GM21825 (cell line): Measurements from ENCODE around the gene OR52D1.

ENCODE experiments used
- ATAC-seq: cut with Tn5 transposase; IDR thresholded peaks from one replicate; pipeline ENCODE4 v1.9.1; 2021; ENCODE audit warnings: mild to moderate bottlenecking, moderate library complexity; ENCODE audit not compliant: unreplicated experiment

Gene OR52D1

GRCh38 chr11:5488385-5488784 lies at the start of gene OR52D1:
Gene OR52D1, plus strand, starts transcription at chr11:5488685. Its CDS starts 22 bp downstream, at chr11:5488707.
- ATAC-seq: no peak

DNA sequence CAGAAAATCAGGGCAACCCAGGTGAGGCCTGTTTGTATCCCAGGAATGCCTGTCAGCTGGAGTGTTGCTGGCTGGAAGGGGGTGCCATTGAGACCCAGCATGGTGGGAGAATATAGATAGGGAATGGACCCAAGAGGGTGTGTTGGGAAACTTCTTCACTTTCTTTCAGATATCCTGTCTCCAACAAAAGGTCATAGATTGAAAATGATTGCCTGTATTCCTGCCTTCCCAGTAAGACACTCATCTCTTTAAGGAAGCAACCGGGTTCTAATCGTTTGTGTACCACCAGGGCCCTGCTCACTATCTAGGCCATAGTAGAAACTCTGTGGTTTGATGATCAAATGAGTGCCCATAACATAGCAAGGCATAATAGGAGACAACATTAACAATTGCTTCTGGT lies 47.1 kb upstream of the OR52D1 start, which contains the start of gene OR51I1:
Gene OR51I1 (minus strand): TSS at position 101 of the 400 bp plus-strand sequence. CDS start 0 bp downstream, at position 101.
- no peak for ATAC-seq

DNA sequence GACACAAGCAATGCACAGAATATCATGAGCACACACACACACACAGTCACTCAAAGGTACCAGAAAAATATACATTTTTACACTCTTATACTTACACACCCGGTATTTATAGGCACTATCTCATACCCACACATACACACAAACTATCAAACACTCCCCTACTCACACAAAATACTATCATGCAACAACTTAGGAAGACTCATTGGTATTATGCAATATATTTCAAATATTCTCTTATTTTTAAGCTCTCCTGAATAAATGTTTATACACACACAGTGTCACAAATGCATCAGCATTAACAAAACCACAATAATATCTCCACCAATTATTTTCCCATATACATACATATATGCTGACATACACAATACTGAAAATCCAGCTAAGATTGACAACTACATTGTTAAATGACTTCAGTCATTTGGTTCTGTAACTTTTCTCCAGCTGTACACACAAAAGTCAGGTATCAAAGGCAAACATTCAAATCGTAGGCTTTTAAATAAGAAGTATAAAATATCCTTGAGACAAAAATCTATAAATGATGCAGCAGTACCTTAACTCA lies 44.6 kb upstream of the OR52D1 start:
- no peak for ATAC-seq

DNA sequence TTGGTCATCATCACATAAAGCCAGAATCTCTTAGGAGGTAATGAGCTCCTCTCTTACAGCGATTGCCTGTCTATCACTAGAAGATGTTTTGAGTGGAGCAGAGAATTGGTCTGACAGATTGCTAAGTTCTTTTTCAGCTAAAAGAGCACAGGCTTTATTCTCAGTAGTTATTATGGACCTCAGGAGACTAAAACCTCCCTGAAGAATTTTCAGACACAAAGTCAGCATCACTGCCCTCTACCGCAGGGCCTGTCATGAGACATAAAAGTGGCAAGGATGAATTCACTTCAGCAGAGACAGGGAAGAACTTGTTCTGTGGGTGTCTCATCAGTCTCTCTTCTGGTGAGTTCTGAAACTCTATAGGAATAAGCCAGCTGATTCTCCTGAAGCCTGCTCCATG lies 39.5 kb upstream of the OR52D1 start, which contains the start of gene OR51I2:
Gene OR51I2 (plus strand): TSS at position 301 of the 400 bp plus-strand sequence. CDS start 4,166 bp downstream, outside the sequence.
- ATAC-seq: no peak

GRCh38 chr11:5449432-5449831 lies 39.1 kb upstream of the OR52D1 start:
- ATAC-seq: no peak

DNA sequence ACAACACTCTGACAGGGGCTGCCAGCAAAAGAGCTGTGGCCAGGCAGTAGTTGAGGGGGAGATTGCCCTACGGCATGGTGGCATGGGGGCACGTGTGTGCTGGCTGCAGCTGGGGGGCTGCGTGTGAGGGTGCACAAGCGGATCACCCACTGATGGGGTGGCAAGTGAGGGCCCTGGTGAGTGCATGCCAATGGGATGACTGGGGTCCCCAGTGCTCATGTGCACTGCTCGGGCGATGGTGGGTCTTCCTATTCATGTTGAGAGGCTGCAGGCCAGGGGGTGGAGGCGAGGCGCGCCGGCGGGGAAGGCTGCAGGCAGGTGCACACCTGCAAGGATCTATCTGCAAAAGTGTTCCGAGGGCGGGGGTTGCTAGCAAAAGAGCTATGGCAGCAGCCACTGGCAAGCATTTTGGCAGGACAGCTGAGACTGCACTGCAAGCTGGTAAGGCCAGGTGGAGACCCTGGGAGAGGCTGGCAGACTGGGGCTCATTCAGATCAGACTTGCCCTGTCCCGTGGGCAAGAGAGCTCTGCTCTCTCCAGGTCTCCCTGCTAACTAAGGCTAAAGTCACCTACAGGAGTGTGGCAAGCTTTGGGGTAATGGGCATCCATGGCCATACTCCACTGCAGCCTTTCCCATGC lies 27.4 kb upstream of the OR52D1 start:
- no peak for ATAC-seq

GRCh38 chr11:5467527-5467926 lies 21.0 kb upstream of the OR52D1 start:
- ATAC-seq: no peak

DNA sequence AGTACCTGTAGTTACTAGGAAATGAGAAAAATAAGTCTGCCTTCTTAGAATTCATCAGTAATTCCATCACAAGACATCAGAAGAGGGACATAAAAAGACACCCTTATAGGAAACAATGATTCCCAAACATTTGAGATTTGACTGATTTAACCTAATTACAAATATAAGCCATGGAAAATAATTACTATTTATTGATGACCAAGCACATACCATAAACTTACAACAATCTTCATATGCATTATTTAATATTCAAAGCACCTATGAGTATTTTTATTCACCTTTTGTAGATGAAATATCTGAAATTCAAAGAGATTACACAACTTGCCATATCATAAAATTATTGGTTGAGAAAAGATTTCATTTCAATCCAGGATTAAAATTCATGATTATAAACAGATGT lies 14.6 kb upstream of the OR52D1 start:
- ATAC-seq: no peak

DNA sequence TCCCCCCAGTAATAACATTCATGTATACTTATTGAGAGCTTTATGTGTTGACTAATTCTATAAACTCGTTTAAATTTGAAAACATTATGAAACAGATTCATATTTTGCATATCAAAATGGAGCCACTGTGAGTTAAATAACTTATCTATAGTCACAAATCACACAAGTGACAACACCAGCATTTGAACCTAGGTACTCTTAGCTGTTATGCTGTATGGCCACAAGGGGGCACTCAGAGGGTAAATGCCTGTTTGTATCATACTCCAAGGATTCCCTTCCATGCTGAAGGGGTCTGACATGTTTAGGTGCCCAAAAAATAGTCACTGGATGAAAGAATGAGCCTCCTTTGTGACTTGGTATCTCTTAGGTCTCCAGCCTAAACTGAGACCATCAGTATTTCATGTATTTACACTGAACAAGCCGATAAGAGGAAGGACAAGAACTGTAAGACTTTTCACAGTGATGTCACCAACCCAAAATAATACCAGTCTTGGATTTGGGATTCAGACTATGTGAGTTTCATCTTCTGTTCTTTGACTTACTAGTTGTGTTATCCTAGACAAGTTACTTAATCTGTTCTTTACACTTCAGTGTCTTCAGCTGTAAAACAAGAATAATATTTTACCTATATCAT lies 12.2 kb upstream of the OR52D1 start:
- peak; percentile 70 for ATAC-seq

DNA sequence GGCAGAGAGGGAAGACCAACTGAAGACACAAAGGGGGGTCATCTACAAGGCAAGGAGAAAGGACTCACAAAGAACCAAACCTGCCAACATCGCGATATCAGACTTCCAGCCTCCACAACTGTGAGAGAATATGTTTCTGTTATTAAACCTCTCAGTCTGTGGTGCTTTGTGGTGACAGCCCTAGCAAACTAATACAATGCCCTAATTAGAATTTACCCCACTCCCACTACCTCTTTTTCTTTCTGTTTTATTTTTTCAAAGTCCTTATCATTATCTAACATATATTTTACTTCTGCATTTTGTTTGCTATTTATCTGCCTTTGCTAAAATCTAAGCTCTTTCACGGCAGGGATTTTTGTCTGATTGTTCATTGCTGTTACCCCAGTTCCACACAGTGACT lies 2.5 kb upstream of the OR52D1 start:
- no peak for ATAC-seq

DNA sequence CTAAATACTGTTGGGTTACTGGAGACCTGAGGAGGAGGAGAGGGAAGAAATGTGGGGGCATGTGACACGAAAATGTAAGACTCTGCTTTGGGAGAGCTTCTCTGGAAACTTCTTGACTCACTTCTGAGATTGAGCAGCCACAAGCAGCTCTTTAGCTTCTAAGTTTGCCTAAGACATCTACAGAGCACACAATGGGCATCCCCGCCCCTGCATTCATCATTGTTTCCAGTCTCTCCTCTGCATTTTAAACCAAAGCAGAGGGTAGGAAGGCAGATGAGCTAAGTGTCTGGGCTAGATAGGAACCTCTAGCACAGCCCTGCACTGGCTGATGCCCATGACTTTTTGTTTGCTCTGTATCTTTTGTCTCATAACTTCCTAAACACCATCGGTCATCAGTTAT lies 2.1 kb upstream of the OR52D1 start:
- ATAC-seq: no peak

GRCh38 chr11:5488798-5489399 lies 414 bp downstream of the OR52D1 start:
- ATAC-seq: no peak

- ATAC-seq: no peak
Measured at GRCh38 chr11:5489576-5490357, 1.3 kb downstream of the OR52D1 start.

- no peak for ATAC-seq
Measured at GRCh38 chr11:5499671-5500070, 11.2 kb downstream of the OR52D1 start.

DNA sequence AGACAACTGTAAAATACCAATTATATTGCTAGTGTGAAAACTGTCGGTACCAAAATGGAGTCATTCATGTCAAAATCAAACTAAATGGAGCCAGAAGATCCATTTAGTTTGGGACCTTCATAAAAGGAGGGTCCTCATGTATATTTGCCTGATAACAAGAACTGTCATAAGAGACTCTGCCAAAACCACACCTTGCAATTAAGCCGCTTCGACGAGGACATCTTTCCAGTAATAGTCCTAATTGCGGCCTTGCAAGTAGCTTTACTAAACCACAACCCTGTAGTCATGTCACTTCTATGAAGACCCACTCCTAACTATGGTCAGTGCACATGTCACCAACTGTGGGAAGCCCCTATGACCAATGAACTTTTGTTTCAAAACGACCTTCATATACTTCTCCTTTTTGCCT lies 11.9 kb downstream of the OR52D1 start:
- ATAC-seq: no peak

DNA sequence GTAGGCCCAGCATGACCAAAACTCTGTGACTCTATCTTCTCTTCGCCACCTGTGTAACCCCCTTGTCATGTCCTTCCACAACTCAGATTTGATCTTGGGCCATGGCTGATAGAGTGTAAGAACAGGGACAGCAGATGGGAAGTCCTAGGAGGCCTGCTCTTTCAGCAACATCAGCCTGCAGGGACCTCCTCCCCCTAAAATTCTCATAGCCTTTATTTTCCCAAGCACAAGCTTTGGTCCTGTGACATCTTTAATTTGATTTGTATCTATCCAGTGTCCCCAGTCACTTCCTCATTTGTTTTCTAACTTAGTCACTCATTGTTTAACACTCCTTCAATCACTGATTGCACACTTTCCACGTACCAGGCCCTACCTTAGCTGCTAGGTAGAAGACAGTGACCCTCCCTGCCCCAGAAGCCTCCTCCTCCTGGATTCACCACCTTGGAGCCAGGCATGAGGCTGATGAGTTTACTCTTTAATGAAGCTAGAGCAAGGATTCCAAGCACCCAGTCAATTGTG lies 16.0 kb downstream of the OR52D1 start:
- ATAC-seq: no peak

DNA sequence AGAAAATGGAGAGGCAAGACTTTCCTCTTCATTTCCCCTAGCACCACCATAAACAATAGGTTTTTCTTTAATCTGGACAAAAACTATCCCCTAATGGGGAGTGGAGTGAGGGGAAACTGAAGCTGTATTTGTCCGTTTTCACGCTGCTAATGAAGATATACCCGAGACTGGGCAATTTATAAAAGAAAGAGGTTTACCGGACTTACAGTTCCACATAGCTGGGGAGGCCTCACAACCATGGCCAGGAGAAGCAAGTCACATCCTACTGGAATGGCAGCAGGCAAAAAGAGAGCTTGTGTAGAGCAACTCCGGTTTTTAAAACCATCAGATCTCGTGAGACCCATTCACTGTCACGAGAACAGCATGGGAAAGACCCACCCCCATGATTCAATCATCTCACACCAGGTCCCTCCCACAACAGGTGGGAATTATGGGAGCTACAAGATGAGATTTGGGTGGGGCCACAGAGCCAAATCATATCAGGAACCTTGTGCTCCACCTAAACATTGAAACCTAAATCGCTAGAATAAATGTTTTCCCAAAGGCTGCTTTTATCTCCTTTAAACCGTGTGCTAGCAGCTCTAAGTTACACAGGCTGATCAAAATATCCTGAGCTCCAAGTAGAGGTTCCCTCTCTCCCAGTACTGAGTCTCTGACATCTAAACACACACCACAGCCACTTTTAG lies 17.0 kb downstream of the OR52D1 start:
- no peak for ATAC-seq

- no peak for ATAC-seq
Measured at GRCh38 chr11:5507177-5507932, 18.9 kb downstream of the OR52D1 start.

- no peak for ATAC-seq
Measured at GRCh38 chr11:5507933-5508305, 19.4 kb downstream of the OR52D1 start.

GRCh38 chr11:5508605-5509004 lies 20.1 kb downstream of the OR52D1 start:
- no peak for ATAC-seq
